Inflammatory macrophage (primary cell): ENCODE measurements around the gene ADA.
"Not testable (repeated sequence)": the region's sequence is repeated elsewhere in the genome, so short reads cannot be mapped to it uniquely, and the experiment has no call there.

ENCODE experiments used
- DNase-seq, 2 donors: peaks; one replicate each; pipeline ENCODE4 v3.0.0-alpha.2; 2020 to 2022
- total RNA-seq, 18 experiments: gene quantifications; one replicate each; lab custom pipeline; 2026; ENCODE audit warnings: mixed read lengths in 6 of 18, inconsistent platforms in 2 of 18; lab: John Stamatoyannopoulos, UW

Gene ADA
- 0.97 to 110 (median 5.2) reads per million in 18 experiments for total RNA-seq

DNA sequence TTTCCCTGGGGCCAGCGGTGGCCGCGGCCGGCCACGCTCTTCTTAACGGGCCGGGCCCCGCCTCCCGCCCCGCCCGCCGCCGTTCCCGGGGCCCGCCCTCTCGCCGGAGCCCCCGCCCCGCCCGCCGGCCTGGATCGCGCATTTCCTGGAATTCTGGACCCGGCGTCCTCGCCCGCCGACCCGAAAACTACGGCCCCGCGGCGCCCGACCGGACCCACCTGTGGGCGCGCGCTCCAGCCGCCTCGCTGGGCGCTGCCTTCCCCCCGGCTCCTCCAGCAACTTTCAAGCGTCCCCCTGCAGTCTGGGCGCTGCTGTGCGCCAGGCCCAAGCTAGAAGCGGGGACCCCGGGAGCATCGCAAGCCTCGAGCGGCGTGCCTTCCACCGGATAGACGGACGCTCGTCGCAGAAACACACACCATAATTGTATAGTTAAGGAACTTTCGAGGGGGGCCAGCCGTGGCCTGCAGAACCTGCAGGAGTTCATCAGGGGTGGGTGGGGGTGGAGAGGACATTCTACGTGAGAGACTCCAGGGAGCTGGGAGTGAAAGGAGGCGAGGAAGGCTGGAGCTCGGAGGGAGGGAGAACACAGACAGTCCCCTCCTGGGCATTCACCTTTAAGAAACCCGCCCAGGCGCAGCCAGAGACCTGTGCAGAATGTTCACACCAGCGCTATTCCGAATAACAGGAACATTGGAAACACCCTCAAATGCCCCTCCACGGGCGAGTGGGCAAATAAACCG is at the start of gene ADA:
Gene ADA, minus strand, starts transcription at position 16 of the 740 bp plus-strand sequence. CDS start 92 bp downstream, outside the sequence.
- peak; percentile 27 to 60 for DNase-seq

DNA sequence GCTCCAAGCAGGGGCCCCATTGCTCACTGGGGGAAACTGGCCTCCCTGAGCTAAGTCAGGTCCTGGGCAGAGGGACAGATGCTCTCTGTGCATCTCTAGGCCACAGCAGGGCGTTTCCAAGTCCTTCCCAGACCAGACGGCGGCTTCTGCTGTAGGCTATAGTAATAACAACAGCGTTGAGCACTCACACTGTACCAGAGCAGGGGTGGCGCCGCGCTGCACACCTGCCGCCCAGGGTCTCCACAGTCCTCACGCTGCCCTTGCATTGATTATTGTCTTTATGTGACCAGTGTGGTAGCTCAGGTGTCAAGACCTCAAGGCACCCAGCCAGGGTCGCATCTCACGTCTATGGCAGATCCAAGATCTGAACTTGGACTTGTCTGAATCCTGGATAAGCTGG is 48.8 kb upstream of the ADA start:
- no peak for DNase-seq

DNA sequence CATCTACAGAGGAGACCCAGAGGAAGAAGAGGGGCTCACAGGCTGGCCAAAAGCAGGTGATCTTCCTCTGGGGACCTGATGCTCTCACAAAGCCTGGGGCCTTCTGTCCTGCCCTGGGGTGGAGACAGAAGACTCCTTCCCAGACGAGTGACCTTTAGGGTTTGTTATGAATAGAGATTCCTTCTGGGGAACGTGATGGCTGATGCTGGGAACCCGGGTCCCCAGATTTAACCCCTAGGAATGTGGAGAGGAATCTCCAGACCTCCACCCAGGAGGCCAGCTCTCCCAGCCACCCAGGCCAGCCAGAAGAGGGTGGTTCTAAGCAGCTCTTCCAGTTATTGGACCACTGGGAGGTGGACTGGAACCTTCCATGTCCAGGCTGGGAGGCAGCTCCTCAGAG is 46.9 kb upstream of the ADA start:
- no peak for DNase-seq

DNA sequence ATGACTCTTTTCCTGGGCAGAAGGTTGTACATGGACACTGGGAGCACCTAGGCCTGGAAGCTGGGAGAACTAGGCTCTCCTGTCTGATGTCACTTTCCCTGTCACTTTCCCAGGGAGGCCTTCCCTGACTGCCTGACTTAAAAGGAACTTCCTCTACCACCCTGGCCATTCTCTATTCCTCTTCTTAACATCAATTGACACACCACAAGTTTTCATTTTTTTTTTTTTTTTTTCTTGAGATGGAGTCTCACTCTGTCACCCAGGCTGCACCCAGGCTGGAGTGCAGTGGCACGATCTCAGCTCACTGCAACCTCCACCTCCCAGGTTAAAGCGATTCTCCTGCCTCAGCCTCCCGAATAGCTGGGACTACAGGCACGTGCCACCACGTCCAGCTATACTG is 45.5 kb upstream of the ADA start:
- DNase-seq = not testable (repeated sequence)

GRCh38 chr20:44696315-44696714 is 44.8 kb upstream of the ADA start:
- DNase-seq = no peak

GRCh38 chr20:44695674-44696300 is 44.3 kb upstream of the ADA start:
- no peak for DNase-seq

DNA sequence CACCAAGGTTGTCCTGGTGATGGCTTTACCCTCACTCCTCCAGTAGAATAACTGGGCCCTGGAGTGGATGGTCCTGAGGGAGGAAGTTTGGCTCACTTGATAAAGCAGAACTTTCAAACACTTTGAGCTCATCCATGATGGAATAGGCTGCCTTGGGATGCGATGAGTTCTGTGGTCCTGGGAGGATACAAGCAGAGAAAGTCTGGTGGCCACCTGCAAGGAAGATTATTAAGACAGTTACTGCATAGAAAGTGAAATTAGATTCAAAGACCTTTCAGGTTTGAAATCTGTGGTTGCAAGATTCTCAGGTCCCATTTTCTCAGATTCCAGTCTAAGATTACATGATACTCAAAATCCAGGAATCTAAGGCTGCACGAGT is 43.8 kb upstream of the ADA start:
- DNase-seq = no peak

- no peak for DNase-seq
These were observed 42.7 kb upstream of the ADA start for GRCh38 chr20:44694159-44694558.

DNA sequence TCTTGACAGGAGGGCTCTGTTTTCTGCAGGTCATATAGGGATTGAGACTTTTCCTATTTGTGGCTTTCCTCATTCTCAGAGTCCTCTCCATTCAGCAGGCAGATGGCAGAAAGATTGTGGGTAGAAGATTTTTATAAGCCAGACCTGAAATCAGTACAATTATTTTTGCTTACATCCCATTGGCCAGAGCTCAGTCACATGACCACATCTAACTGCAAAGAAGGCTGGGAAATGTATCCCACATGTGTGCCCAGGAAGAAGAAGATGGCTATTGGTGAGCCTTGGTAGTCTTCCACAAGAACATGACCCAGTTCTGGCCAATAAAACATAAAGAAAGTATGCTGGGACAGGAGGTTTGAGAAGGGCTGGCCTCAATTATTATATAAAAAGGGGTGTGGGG is 42.1 kb upstream of the ADA start:
- no peak for DNase-seq

DNA sequence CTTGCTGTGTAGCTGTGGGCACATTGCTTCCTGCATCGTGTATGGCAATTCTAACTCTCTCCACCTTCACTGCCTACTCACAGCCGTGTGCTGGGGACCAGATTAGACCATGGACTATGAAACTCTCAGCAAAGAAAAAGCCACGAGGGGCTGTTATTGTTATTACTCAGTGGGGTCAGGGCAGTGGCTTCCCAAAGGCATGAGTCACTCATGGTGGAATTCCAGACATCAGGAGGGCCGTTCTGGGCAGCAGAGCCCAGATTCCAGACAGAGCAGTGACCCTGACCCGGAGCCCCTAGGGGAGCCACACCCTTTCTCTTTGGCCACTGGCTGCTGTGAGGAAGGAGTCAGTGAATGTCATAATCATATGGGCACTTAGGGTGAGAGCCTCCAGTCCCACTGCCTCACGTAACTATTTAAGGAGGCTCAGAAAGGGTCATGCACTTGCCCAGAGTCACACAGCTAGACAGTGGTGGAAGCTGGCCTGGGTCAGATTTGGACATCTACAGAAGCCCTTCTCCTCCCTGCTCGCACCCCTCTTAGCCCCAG is 41.5 kb upstream of the ADA start:
- no peak for DNase-seq

DNA sequence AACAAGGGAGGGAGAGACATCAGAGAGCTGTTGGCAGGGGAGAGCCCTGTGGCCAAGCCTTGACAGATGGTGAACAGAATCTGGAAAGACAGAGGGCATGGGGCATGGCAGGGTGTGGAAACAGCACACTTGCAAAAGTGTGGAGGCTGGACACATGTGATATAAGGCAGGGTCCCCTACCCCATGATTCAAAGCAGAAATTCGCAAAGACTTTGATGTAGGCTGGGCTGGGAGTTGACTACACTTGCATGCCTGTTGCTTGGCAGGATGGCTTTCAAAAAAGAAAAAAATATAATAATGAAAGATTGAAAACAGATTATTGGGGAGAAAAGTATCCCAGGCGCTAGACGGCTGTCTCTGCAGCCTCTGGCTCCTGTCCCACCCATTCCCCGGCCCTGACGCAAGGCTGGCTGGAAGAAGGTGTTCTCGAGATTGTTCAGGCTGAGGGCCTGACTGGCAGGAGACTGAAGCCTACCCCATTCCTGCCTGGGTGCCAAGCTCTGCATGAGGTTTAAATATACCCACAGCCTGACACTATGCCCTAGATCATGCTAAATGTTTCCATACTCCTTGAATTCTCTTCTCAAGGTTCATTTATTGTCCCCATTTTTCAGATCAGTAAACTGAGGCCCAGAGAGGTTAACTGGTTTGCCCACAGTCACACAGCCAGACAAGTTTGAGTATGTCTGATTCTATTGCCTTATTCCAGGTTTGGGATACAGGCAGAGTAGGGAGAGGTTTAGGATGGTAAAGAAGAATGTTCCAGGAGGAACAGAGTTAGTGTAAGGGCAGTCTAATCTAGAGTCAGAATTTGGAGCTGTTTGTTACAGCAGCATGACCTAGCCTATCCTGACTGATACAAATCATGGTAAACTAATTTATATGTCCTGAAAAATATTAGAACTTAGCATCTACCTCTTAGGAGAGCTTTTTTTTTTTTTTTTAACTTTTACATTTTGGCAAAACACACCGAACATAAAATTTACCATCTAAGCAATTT is 40.2 kb upstream of the ADA start:
- DNase-seq = no peak

- no peak for DNase-seq
These were observed 39.4 kb upstream of the ADA start for GRCh38 chr20:44690781-44691423.

DNA sequence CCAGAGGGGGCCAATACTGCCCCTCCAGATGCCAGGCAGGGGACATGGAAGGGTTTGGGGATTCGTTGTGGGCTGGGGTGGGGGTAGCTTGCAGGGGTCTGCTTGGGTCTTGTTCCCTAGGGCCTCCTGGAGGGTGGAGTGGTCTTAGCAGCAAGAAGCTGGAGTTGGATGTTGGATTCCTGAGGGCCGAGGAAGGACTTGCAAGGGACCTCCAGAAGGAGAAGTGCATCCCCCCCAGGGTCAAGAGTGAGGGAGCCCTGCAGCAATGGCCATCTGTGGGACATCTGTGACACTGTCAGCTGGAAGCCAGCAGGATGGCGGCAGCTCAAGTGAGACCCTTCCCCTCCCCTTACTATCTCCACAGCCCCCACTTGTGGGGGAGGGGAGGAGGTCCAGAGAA is 38.3 kb upstream of the ADA start:
- no peak for DNase-seq

GRCh38 chr20:44688053-44688625 is 36.6 kb upstream of the ADA start:
- no peak for DNase-seq

GRCh38 chr20:44686934-44687333 is 35.4 kb upstream of the ADA start:
- no peak for DNase-seq

DNA sequence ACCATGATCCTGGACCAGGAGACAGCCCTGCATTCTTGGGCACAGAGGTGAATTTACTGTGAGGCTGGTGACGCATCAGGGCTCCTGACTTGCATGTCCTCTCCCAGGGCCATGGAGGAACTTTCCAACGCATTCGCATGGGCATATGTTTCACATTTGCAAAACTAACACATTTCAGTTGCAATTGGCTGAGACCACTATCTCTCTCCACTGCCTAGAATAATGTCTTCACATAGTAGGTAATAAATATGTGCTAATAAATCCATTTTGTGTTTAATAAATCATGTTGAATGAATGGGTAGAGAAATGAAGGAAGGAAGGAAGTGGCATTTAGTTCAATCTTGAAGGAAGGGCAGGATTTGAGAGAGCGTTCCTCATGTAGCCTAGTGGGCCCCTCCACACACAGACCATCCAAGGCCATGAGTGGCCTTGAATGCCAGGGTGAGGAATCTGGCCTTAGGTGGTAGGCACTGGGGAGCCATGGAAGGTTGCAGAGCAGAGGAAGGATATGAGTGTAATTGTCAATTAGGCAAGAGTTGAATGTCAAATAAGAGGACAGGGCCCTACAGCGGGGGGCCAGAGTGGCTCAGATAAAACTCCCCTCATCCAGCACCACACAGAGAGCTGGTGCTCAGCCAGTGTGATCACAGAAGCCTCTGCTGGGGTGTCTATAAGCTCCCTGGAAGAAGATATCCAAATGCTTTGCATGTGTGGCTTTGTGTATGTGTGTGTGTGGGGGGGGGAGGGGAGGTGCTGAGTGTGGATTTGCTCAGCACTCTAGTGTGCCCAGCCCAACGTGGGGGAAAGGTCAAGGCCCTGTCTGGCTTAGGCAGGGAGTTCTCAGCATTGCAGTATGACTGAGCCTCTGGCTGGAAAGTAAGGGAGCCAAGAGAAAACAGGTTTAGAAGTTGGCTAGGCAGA is 32.8 kb upstream of the ADA start:
- no peak for DNase-seq

DNA sequence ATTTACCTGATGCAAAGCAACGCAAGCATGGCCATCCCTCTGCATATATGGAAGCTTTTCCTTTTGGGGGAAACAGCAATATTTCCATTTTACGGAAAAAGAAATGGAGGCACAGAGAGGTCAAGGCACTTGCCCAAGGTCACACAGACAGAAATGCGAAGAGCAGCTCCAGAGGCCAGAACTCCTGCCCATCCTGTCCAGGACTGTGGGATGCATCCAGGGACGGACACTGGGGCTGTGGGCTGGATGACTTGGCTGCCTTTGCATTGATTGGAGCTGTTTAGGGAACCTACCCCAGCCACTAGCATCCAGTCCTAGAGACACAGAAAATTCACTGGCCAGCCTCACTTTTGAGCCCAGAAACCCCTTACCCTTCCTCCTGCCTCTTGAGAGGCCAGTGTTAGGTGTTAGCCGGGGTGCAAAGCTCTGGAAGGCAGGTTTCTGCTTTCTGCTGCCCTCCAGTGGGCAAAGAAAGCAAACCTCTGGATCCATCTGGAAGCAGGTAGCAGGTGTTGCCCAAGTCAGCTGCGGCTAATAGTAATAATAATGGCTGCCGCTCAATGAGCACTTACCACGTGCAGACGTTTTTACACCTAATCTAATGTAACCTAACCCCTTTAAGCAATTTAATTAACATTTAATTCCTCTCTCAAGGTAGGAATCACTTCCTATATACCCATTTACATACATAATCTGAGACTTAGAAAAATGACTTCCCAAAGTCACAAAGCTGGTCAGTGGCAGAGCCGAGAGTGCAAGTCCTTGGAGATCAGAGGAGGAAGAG is 32.0 kb upstream of the ADA start:
- peak; percentile 41 to 55 for DNase-seq

DNA sequence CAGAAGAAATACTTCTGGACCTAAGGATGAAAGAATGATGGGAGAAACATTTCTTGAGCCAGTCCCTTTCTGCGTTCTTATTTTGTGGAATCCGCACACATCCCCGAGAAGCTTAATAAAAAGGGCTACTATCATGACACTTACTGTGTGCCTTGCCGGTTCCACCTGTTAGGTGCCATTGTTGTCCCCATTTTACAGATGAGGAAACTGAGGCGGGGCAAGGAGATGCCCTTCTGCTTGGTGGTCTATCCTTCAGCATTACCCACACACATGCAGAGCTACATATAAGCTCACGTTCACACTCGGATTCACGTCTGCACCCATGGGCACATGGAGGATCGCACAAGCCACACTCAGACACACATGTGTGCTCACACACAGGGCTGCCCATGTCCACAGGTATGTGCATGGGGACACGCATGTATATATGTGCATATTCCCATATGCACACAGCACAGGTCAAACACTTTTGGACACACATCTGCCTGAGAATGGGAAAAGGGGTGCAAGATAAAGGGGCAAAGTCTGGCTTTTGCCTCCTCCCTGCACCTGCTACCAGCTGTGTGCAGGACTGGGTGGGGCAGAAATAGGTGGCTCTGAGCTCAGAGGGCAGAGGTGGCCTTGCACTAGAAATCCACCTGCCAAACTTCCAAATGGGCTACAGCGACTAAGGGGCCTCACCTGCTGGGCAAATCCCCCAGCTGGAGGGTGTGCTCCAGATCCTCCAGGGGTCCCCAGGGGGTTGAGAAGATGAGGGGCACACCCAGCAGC is 30.5 kb upstream of the ADA start:
- DNase-seq = no peak

DNA sequence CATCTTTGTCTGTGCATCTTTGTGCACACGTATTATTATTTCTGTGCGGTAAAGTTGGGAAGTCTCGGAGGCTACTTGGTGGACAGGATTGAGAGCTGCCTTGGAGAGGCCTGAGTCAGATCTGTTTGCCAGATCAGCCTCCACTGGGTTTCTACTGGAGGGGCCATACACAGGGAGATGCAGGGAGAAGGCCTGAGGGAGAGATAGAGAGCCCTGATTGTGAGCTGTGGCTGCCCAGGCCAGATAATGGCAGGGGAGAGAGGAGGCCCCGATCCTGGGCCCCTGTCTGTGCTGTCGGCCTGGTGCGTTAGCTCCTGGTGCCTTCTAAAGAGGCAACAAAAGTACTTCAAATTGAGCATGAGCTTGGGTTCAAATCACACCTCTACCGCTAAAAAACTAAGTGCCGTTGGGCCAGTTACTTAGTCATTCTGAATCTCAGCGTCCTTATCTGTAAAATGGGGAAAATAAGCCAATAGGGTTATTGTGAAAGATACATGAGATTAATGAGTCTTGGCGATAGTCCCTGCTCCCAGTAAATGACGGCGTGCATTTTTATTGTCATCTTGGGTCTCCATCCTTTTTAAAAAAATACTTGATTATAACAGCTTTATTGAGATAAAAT is 27.6 kb upstream of the ADA start:
- DNase-seq = no peak
